Measurements from ENCODE around the gene AHR.

Gene AHR

GRCh38 chr7:17305387-17306171 lies 7.1 kb downstream of the AHR start:
- no peak for DNase-seq

- no peak for DNase-seq
These were observed 8.5 kb downstream of the AHR start for GRCh38 chr7:17307000-17307399.

GRCh38 chr7:17307558-17307957 lies 9.1 kb downstream of the AHR start:
- DNase-seq, result no peak

- DNase-seq, result no peak
These were observed 9.7 kb downstream of the AHR start for GRCh38 chr7:17307969-17308648.

- no peak for DNase-seq
These were observed 12.7 kb downstream of the AHR start for GRCh38 chr7:17311194-17311593.

- no peak for DNase-seq
These were observed 13.5 kb downstream of the AHR start for GRCh38 chr7:17311952-17312351.

GRCh38 chr7:17312641-17313040 lies 14.2 kb downstream of the AHR start:
- DNase-seq, result no peak

GRCh38 chr7:17313194-17313593 lies 14.7 kb downstream of the AHR start:
- no peak for DNase-seq

- DNase-seq, result no peak
These were observed 17.5 kb downstream of the AHR start for GRCh38 chr7:17315974-17316373.

- no peak for DNase-seq
These were observed 19.7 kb downstream of the AHR start for GRCh38 chr7:17318146-17318545.

- DNase-seq, result no peak
These were observed 21.0 kb downstream of the AHR start for GRCh38 chr7:17319164-17320101.

- DNase-seq, result no peak
These were observed 21.6 kb downstream of the AHR start for GRCh38 chr7:17320102-17320497.

GRCh38 chr7:17320657-17321056 lies 22.2 kb downstream of the AHR start:
- no peak for DNase-seq

- DNase-seq, result no peak
These were observed 26.9 kb downstream of the AHR start for GRCh38 chr7:17325364-17325763.

- no peak for DNase-seq
These were observed 27.9 kb downstream of the AHR start for GRCh38 chr7:17326378-17326777.

GRCh38 chr7:17328641-17329040 lies 30.2 kb downstream of the AHR start:
- no peak for DNase-seq

GRCh38 chr7:17329440-17329839 lies 31.0 kb downstream of the AHR start:
- DNase-seq, result no peak

GRCh38 chr7:17331891-17332501 lies 33.5 kb downstream of the AHR start:
- no peak for DNase-seq

GRCh38 chr7:17333221-17333620 lies 34.8 kb downstream of the AHR start:
- no peak for DNase-seq

- DNase-seq, result no peak
These were observed 37.7 kb downstream of the AHR start for GRCh38 chr7:17336168-17336567.

- no peak for DNase-seq
These were observed 40.7 kb downstream of the AHR start for GRCh38 chr7:17339139-17339538.

GRCh38 chr7:17339952-17340351 lies 41.5 kb downstream of the AHR start:
- no peak for DNase-seq

GRCh38 chr7:17340655-17341054 lies 42.2 kb downstream of the AHR start:
- no peak for DNase-seq
